Occipital lobe (tissue), 2 donors: Measurements from ENCODE around the gene STIP1. TPM values are rescaled to one million over a fixed set of nuclear protein-coding genes. Genes with fewer than 3 reads are reported as not detected.

Source experiments
- DNase-seq: peaks from one replicate; lab custom pipeline; 2025; lab: John Stamatoyannopoulos, UW
- total RNA-seq: library from RNA; depleted of rRNA; stranded (reverse); fragments of >200 nt; gene quantifications from one replicate; pipeline ENCODE4 v1.2.3, GENCODE V29; 2014

STIP1 gene
- total RNA-seq, 1 donor from 2014 or later, result 69.4 TPM

GRCh38 chr11:64249563-64250414, 63.8 kb downstream of the STIP1 start:
- no peak for DNase-seq

DNA sequence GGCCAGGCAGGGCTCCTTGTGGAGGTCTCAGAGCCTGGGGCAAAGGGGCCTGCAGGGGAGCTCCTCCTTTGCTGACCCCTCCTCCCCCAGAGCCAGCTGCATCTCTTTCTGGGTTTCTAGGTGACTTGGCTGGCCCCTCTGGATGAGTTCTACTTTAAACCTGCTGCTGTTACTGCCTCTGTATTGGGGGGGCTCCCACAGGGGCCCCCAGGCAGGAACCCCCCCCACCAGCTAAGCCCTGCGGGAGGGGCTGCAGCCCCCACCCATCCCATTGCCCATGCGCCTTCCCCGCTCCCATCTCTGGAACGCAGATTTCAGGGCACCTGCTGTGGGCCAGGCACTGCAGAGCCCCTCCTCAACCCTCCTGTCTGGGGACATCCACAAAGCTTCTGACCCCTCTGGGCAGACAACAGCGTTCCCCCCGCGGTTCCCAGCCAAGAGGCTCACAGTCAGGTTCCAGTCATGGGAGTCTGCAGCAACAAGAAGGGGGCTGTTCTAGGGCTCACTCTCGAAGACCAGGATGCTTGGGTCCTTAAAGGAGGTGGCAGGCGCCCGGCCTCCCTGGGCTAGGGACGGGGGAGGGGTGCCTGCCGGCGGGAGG, 64.5 kb downstream of the STIP1 start:
- no peak for DNase-seq

DNA sequence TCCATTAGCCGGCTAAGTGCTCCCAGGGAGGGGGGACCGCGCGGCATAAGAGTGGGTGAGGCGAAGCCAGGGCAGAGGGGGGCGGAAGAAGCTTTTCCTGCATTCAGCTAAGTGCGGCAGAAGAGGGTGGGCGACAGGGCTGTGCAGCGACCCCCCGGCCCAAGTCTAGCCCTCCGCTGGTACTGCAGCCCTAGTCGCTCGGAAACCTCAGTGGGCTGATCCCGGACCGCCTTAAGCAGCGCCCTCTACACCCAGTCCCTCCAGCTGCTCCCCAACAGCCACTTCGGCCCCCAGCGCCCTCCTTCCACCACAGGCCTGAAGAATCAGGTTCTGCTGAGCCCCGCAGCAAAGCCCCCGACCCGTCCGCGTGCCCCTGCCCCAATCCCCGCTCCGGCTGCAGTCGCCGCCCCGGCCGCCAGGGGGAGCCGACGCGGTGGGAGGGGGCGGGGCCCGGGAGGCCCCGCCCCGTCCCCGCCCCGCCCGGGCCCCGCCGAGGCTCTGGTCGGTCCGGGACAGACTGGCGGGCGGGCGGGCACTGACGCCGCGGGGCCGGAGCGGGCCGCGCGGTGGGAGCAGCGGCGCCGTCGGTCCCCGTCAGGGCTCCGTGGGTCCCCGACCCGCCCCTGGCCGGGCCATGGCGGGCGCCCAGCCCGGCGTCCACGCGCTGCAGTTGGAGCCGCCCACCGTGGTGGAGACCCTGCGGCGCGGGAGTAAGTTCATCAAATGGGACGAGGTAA, 65.2 kb downstream of the STIP1 start, which contains the start of gene PLCB3:
PLCB3 (plus strand) TSS at position 515 of the 737 bp plus-strand sequence; CDS start at position 635, 120 bp downstream.
- DNase-seq, result no peak

- no peak for DNase-seq
These were observed 65.7 kb downstream of the STIP1 start for GRCh38 chr11:64251753-64252002.

DNA sequence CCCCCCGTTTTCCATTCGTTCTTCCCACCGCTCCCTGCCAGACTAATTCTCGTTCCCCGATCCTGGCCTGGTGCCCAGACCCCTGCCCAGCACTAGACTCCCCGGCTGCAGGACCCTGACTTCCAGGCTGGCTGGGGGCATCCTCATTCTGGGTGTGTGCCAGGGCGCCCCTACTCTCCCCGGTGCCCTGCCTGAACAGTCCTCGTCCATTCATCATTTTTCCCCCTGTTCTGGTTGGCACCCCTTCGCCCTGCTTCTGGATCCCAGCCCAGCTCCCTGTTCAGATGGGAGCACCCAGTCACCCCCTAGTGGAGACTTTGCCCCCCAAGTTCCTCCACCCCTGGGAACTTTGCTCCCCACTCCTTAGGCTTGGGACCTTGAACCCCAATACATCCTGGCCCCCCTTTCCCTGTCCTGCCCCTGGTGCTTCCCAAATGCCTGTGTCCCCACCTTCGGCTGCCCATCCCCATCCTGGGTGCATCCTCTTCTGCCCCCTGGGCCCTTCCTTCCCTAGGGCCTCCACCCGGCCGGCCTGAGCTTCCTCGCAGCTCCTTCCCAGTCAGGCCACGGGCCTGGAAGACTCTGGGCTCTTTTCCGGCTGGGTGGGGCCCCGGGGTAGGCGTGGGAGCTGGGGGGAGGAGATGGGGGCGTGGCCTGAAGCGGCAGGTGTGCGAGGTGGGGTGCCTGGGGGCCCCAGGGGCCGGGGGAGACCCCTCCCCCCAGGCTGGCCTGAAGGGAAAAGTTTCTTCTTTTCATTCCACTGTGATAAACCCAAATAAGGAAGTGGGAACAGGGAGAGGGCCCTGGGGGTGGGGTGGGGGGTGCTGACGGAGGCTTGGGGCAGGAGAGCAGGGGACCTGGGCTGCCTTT, 66.3 kb downstream of the STIP1 start:
- no peak for DNase-seq

DNA sequence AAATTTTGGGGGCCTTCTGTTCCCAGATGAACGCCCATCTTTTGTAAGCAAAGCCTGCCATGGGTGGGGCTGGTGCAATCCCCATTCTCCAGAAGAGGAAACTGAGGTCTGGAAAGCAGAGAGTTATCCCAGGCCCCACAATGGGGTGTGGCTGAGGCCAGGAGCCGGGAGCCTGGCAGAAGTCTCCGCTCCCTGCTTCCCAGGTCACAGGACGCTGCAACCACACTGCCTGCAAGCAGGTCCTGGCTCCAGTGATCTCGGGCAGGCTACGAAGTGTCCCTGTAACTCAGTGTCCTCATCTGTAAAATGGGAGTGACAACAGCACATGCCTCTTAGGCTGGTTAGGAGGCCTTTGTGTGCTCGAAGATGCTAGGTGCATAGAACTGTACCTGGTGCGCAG, 67.1 kb downstream of the STIP1 start:
- no peak for DNase-seq

GRCh38 chr11:64253481-64253880, 67.5 kb downstream of the STIP1 start:
- DNase-seq, result no peak

Other genes starting within 250 kb of the STIP1 start
- 9.8 TPM for gene NAA40, start 247.2 kb upstream of the STIP1 start, total RNA-seq
- 190 TPM for gene COX8A, start 211.6 kb upstream of the STIP1 start, total RNA-seq
- 25.3 TPM for gene OTUB1, start 199.7 kb upstream of the STIP1 start, total RNA-seq
- gene FLRT1, start 150.2 kb upstream of the STIP1 start, total RNA-seq, result 5.0 TPM
- gene MACROD1, start 20.1 kb upstream of the STIP1 start, total RNA-seq, result 16.2 TPM
- 1.6 TPM for gene FERMT3, start 20.6 kb downstream of the STIP1 start, total RNA-seq
- gene TRPT1, start 40.0 kb downstream of the STIP1 start, total RNA-seq, result 7.3 TPM
- 11.2 TPM for gene NUDT22, start 40.1 kb downstream of the STIP1 start, total RNA-seq
- 5.6 TPM for gene DNAJC4, start 44.4 kb downstream of the STIP1 start, total RNA-seq
- 9.5 TPM for gene VEGFB, start 48.4 kb downstream of the STIP1 start, total RNA-seq
- 17.5 TPM for gene FKBP2, start 54.9 kb downstream of the STIP1 start, total RNA-seq
- 74.2 TPM for gene PPP1R14B, start 60.8 kb downstream of the STIP1 start, total RNA-seq
- gene PLCB3, start 65.4 kb downstream of the STIP1 start, total RNA-seq, result 9.2 TPM
- 28.2 TPM for gene BAD, start 98.5 kb downstream of the STIP1 start, total RNA-seq
- 9.7 TPM for gene GPR137, start 99.7 kb downstream of the STIP1 start, total RNA-seq
- 3.0 TPM for gene KCNK4, start 105.1 kb downstream of the STIP1 start, total RNA-seq
- gene CATSPERZ, start 114.2 kb downstream of the STIP1 start, total RNA-seq, result 1.7 TPM
- 14.2 TPM for gene ESRRA, start 119.4 kb downstream of the STIP1 start, total RNA-seq
- 81.9 TPM for gene TRMT112, start 131.4 kb downstream of the STIP1 start, total RNA-seq
- gene PRDX5, start 131.9 kb downstream of the STIP1 start, total RNA-seq, result 93.0 TPM
- gene CCDC88B, start 154.0 kb downstream of the STIP1 start, total RNA-seq, result 1.4 TPM
- 10.0 TPM for gene RPS6KA4, start 173.0 kb downstream of the STIP1 start, total RNA-seq